Duodenal mucosa (tissue), 2 donors: Measurements from ENCODE around the gene PCNX1.

Experiments
- H3K27ac ChIP-seq: one replicate; pipeline ENCODE4 v1.7.0; 2013; ENCODE audit warnings: low read depth, low read length
- H3K27me3 ChIP-seq, 2 donors: one replicate each; pipeline ENCODE4 v1.7.0; 2013; ENCODE audit warnings: low read length in 2 of 2, control low read depth in 1 of 2; ENCODE audit not compliant: insufficient read depth in 2 of 2, control insufficient read depth in 1 of 2
- H3K36me3 ChIP-seq, 2 donors: one replicate each; pipeline ENCODE4 v1.7.0; 2013; ENCODE audit warnings: low read length in 2 of 2, control low read depth in 1 of 2; ENCODE audit not compliant: insufficient read depth in 2 of 2, control insufficient read depth in 1 of 2
- H3K4me1 ChIP-seq, 2 donors: one replicate each; pipeline ENCODE4 v1.7.0; 2013; ENCODE audit warnings: low read length in 2 of 2, control low read depth in 1 of 2; ENCODE audit not compliant: insufficient read depth in 2 of 2, control insufficient read depth in 1 of 2
- H3K4me3 ChIP-seq, 2 donors: one replicate each; pipeline ENCODE4 v1.7.0; 2013; ENCODE audit warnings: low read length in 2 of 2, low read depth in 1 of 2
- H3K9ac ChIP-seq, 2 donors: one replicate each; pipeline ENCODE4 v1.7.0; 2013; ENCODE audit warnings: low read length in 2 of 2, low read depth in 1 of 2
- H3K9me3 ChIP-seq, 2 donors: one replicate each; pipeline ENCODE4 v1.7.0; 2013; ENCODE audit warnings: low read length in 2 of 2, control low read depth in 1 of 2; ENCODE audit not compliant: control insufficient read depth in 1 of 2

The PCNX1 gene

GRCh38 chr14:71031000-71031399 lies 123.7 kb downstream of the PCNX1 start:
- Histone ChIP-seq H3K27me3 (no peaks in the 10 kb centered on the region), H3K9ac (no peak overlapping the region), H3K9me3 (no peaks in the 10 kb centered on the region), H3K27ac (no peak overlapping the region), H3K4me3 (no peak overlapping the region), H3K36me3 (peaks cover 21 to 37% of the 10 kb centered on the region in 2 donors), H3K4me1 (no peaks in the 10 kb centered on the region)

- H3K9me3 ChIP-seq, result no peaks in the 10 kb centered on the region
- no peak overlapping the region for H3K4me3 ChIP-seq
- no peak overlapping the region for H3K9ac ChIP-seq
- H3K27ac ChIP-seq, result no peak overlapping the region
- no peaks in the 10 kb centered on the region for H3K4me1 ChIP-seq
- peaks cover 10 to 32% of the 10 kb centered on the region in 2 donors for H3K36me3 ChIP-seq
- no peaks in the 10 kb centered on the region for H3K27me3 ChIP-seq
Measured at GRCh38 chr14:71036433-71036832, 129.2 kb downstream of the PCNX1 start.

- Histone ChIP-seq H3K4me1 (no peaks in the 10 kb centered on the region), H3K27me3 (no peaks in the 10 kb centered on the region), H3K9me3 (no peaks in the 10 kb centered on the region), H3K4me3 (no peak overlapping the region), H3K9ac (no peak overlapping the region), H3K27ac (no peak overlapping the region), H3K36me3 (peaks cover 5 to 23% of the 10 kb centered on the region in 2 donors)
Measured at GRCh38 chr14:71048393-71048792, 141.1 kb downstream of the PCNX1 start.

GRCh38 chr14:71049435-71050133 lies 142.3 kb downstream of the PCNX1 start:
- Histone ChIP-seq H3K4me3 (no peak overlapping the region), H3K4me1 (no peaks in the 10 kb centered on the region), H3K9me3 (no peaks in the 10 kb centered on the region), H3K27ac (no peak overlapping the region), H3K9ac (no peak overlapping the region), H3K36me3 (peaks cover 0 to 17% of the 10 kb centered on the region in 2 donors), H3K27me3 (no peaks in the 10 kb centered on the region)

- peaks cover 0 to 17% of the 10 kb centered on the region in 2 donors for H3K36me3 ChIP-seq
- no peak overlapping the region for H3K4me3 ChIP-seq
- no peaks in the 10 kb centered on the region for H3K27me3 ChIP-seq
- H3K9me3 ChIP-seq, result no peaks in the 10 kb centered on the region
- H3K27ac ChIP-seq, result no peak overlapping the region
- no peaks in the 10 kb centered on the region for H3K4me1 ChIP-seq
- no peak overlapping the region for H3K9ac ChIP-seq
Measured at GRCh38 chr14:71050227-71050823, 143.1 kb downstream of the PCNX1 start.

GRCh38 chr14:71054706-71055105 lies 147.4 kb downstream of the PCNX1 start:
- no peak overlapping the region for H3K9ac ChIP-seq
- H3K9me3 ChIP-seq, result no peaks in the 10 kb centered on the region
- H3K36me3 ChIP-seq, result peaks cover 11 to 39% of the 10 kb centered on the region in 2 donors
- no peaks in the 10 kb centered on the region for H3K4me1 ChIP-seq
- H3K27me3 ChIP-seq, result no peaks in the 10 kb centered on the region
- H3K27ac ChIP-seq, result no peak overlapping the region
- H3K4me3 ChIP-seq, result no peak overlapping the region

- H3K27ac ChIP-seq, result no peak overlapping the region
- H3K36me3 ChIP-seq, result peaks cover 21 to 54% of the 10 kb centered on the region in 2 donors
- no peak overlapping the region for H3K4me3 ChIP-seq
- no peak overlapping the region for H3K9ac ChIP-seq
- no peaks in the 10 kb centered on the region for H3K4me1 ChIP-seq
- no peaks in the 10 kb centered on the region for H3K27me3 ChIP-seq
- no peaks in the 10 kb centered on the region for H3K9me3 ChIP-seq
Measured at GRCh38 chr14:71056168-71056567, 148.9 kb downstream of the PCNX1 start.

GRCh38 chr14:71060274-71060673 lies 153.0 kb downstream of the PCNX1 start:
- peaks cover 23 to 59% of the 10 kb centered on the region in 2 donors for H3K36me3 ChIP-seq
- no peaks in the 10 kb centered on the region for H3K27me3 ChIP-seq
- H3K27ac ChIP-seq, result no peak overlapping the region
- H3K4me1 ChIP-seq, result no peaks in the 10 kb centered on the region
- no peak overlapping the region for H3K9ac ChIP-seq
- no peaks in the 10 kb centered on the region for H3K9me3 ChIP-seq
- no peak overlapping the region for H3K4me3 ChIP-seq

- Histone ChIP-seq H3K27ac (no peak overlapping the region), H3K4me1 (no peaks in the 10 kb centered on the region), H3K27me3 (no peaks in the 10 kb centered on the region), H3K9ac (no peak overlapping the region), H3K4me3 (no peak overlapping the region), H3K9me3 (no peaks in the 10 kb centered on the region), H3K36me3 (peaks cover 23 to 59% of the 10 kb centered on the region in 2 donors)
Measured at GRCh38 chr14:71060825-71061455, 153.7 kb downstream of the PCNX1 start.

- no peak overlapping the region for H3K4me3 ChIP-seq
- H3K9ac ChIP-seq, result no peak overlapping the region
- H3K36me3 ChIP-seq, result peaks cover 23 to 59% of the 10 kb centered on the region in 2 donors
- no peaks in the 10 kb centered on the region for H3K4me1 ChIP-seq
- no peaks in the 10 kb centered on the region for H3K9me3 ChIP-seq
- no peaks in the 10 kb centered on the region for H3K27me3 ChIP-seq
- H3K27ac ChIP-seq, result no peak overlapping the region
Measured at GRCh38 chr14:71061458-71061857, 154.2 kb downstream of the PCNX1 start.
